HG03342 (cell line): ENCODE results near the gene CEP295NL.
"Not testable (repeated sequence)": the region's sequence is repeated elsewhere in the genome, so short reads cannot be mapped to it uniquely, and the experiment has no call there.

Experiments
- ATAC-seq: cut with Tn5 transposase; IDR thresholded peaks from one replicate; pipeline ENCODE4 v1.9.1; 2021; ENCODE audit warnings: mild to moderate bottlenecking, moderate library complexity; ENCODE audit not compliant: unreplicated experiment

The CEP295NL gene

DNA sequence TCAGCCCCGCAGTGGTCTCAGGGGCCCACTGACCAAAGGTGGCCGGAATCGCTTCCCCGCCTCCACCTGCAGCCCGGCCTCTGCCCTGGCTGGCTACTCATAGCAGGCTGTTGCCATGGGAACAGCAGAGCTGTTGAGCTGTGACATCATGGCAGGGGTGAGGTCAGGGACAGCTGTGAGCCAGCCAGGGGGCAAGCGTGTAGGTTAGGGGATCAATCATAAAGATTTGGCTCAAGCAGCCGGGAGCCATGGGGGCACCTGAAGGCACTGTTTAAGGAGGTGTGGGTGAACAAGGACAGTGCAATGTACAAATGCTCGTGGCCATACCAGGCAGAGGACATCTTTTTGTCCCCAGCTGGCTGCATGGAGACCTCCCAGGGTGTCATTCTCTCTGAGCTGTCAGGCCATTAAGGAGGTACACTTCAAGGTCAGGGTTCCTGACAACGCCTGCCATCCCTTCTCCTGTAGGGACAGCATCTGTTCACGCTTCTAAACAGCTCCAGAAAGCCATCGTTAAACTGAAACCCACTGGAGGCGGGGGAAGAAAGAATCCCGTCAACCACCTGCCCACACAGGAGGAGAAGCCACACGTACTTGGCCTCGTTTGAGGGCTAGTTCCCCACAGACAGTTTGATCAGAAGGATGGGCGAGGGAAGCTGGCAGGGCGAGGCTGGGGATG, at the start of gene CEP295NL:
Gene CEP295NL, minus strand, starts transcription at position 101 of the 679 bp plus-strand sequence. CDS start 1,373 bp downstream, outside the sequence.
- ATAC-seq: no peak

- ATAC-seq: no peak
Measured at GRCh38 chr17:78952706-78953105, 49.7 kb upstream of the CEP295NL start.

DNA sequence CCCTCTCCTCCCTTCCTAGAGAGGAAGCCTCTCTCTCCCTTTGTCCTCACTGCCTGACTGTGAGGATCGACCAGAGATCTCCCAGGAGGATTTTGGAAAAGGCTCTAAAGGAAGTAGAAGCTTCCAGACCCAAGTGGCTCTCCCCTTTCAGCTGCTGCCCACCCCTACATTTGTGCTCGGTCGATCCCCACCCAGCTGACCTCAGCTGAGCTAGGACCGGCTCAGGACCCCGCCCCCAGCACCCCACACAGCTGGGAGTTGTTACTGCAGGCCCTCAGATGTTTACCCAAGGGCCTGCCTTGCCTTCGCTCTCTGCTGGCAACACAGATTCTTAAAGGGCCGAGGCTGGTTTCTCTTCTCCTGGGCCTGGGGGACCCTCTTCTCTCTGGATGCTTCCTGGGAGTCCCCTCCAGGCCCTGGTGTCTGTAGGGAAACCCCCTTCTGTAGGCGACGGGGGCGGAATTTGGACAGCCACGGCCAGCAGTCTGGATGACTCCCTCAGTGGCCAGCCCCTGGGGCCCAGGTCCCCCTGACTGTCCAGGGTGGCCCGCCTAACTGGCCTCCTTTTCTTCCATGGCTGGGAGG, 49.1 kb upstream of the CEP295NL start:
- no peak for ATAC-seq

- no peak for ATAC-seq
Measured at GRCh38 chr17:78950870-78951269, 47.9 kb upstream of the CEP295NL start.

DNA sequence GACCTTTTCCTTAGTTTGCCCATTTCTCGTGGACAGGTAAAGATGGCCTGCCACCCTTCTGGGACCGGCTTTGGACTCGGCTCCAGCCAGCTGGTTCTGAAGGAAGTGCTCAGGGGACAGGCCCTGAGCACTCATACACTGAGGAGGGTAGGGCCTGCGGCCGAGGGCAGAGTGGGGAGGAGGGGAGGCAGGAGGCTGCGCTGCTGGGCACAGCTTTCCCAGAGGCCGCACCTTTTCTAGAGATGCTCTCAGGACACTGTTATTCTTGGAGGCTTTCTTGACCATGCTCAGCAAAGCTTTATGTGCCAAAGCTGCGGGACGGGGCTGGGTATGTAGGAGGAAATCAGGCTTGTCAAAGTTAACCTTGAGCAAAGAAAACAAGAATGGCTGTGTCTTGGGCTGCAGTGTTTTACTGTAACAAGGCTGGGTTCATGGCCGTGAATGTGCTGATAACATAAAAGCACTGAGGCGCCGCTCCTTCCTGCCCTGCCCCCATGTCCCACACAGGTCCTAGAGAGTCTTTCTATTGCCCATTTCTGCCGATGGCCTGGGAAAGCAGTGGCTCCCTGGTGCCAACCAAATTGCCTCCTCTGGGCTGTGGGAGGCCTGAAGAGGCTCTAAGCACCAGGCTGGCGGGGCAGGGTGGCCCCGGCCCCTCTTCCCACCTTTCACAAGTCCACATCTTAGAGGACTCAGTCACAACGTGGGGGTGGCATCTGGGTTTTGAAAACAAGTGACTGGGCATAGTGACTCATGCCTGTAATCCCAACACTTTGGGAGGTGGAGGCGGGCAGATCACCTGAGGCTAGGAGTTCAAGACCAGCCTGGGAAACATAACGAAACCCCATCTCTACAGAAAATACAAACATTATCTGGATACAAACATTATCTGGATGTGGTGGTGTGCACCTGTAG, 44.5 kb upstream of the CEP295NL start:
- no peak for ATAC-seq

DNA sequence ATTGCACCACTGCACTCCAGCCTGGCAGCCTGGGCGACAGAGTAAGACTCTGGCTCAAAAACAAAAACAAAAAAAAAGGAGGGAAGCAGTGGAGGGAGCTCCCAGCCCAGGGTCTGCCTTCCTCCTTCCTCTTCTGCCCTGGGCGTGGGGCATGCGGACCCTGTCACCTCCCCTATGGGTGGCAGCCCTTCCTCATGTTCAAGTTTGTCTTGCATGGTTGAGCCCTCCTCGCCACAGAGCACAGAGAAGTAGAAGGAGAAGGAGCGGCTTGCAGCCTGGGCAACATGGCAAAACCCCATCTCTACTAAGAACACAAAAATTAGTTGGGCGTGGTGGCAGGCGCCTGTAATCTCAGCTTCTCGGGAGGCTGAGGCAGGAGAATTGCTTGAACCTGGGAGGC, 43.6 kb upstream of the CEP295NL start:
- no peak for ATAC-seq

DNA sequence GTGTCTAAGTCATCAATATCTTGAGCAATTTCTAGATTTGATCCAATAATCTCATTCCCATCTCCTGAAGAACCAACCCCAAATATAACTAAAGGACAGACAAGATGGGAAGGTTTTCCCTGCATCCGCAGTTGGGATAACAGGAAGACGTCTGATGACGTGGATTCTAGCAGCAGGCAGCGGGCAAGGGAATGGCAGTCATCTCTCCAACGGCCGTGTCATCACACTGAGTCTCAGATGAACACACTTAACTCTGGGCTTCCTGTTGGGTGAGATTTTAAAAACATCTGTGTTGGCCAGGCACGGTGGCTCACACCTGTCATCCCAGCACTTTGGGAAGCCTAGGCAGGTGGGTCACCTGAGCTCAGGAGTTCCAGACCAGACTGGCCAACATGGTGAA, 43.1 kb upstream of the CEP295NL start:
- ATAC-seq: no peak

- ATAC-seq: not testable (repeated sequence)
Measured at GRCh38 chr17:78945455-78945854, 42.5 kb upstream of the CEP295NL start.

GRCh38 chr17:78944956-78945355, 42.0 kb upstream of the CEP295NL start:
- no peak for ATAC-seq

DNA sequence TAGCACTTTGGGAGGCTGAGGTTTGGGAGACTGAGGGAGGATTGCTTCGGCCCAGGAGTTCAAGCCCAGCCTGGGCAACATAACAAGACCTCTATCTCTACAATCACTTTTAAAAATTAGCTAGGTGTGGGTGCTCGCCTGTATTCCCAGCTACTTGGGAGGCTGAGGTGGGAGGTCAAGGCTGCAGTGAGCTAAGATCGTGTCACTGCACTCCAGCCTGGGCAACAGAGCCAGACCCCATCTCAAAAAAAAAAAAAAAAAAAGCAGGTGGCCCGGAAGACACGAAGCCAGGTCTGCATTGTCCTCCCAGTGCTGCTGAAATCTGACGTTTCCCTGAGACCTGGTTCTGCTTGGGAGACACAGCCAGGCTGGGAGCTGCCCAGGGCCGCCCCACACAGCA, 41.0 kb upstream of the CEP295NL start:
- ATAC-seq: no peak

GRCh38 chr17:78940708-78941107, 37.7 kb upstream of the CEP295NL start:
- no peak for ATAC-seq

DNA sequence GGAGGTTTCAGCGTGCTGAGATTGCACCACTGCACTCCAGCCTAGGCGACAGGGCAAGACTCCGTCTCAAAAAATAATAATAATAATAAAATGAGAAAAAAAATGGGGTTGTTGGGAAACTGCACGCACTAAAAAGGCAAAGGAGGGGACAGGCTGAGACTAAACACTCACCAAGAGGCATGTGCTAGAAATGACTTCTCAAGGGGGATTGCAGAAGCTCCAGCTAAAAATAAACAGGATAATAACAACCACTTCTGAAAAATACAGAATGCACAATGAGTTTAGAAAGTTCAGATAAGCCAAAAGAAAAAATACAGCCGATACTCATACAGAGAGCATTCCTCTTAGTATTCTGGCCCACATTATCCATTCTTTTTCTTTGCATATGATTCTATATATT, 37.3 kb upstream of the CEP295NL start:
- no peak for ATAC-seq

- ATAC-seq: no peak
Measured at GRCh38 chr17:78939615-78940014, 36.6 kb upstream of the CEP295NL start.

DNA sequence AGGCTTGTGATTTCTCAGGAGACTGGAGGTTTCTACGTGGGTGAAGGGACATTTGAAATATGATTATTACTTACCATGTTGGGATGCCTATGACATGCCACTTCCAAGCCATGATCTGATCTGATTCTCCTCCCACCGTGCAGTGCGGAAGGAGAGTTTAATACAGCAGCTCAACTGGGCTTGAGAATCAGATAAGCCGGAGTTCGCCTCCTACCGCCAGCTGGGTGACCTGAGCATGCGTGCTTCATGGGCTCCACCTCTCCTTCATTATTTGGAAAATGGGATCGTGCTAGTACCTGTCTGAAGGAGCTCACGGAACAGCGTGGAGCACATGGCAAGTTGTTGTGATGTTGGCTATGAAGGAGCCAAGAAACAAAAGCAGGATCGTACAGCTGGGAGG, 34.6 kb upstream of the CEP295NL start:
- no peak for ATAC-seq

- no peak for ATAC-seq
Measured at GRCh38 chr17:78935419-78936323, 32.7 kb upstream of the CEP295NL start.

- no peak for ATAC-seq
Measured at GRCh38 chr17:78934681-78935418, 31.8 kb upstream of the CEP295NL start.

DNA sequence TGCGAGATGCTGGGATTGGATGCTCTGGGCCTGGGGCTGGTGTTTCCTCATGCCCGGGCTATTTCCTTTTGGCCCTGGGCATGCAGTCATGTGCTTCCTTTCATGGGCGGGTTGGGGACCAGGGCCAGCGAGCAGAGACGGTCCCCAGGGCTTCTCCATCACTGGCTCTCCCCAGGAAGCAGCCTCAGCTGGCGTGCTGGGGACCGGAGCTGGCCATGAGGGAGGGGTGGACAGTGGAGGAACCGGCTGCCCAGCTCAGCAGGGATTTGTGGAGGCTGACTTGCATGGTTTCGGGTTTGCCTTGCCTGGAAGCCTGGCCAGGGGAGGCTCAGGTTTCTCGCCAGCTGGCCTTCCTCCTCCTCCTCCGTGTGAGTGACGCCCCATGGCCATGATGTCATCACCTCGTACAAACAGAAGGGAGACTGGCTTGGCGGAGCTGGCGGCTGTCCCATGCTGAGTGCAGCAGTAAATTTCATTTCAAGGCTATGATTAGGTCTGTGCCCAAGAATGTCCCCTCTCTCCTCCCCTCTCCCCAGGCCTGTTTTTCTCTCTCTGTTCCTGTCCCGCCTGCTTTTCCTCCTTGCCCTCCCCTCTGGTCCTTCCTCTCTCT, 31.1 kb upstream of the CEP295NL start:
- no peak for ATAC-seq

DNA sequence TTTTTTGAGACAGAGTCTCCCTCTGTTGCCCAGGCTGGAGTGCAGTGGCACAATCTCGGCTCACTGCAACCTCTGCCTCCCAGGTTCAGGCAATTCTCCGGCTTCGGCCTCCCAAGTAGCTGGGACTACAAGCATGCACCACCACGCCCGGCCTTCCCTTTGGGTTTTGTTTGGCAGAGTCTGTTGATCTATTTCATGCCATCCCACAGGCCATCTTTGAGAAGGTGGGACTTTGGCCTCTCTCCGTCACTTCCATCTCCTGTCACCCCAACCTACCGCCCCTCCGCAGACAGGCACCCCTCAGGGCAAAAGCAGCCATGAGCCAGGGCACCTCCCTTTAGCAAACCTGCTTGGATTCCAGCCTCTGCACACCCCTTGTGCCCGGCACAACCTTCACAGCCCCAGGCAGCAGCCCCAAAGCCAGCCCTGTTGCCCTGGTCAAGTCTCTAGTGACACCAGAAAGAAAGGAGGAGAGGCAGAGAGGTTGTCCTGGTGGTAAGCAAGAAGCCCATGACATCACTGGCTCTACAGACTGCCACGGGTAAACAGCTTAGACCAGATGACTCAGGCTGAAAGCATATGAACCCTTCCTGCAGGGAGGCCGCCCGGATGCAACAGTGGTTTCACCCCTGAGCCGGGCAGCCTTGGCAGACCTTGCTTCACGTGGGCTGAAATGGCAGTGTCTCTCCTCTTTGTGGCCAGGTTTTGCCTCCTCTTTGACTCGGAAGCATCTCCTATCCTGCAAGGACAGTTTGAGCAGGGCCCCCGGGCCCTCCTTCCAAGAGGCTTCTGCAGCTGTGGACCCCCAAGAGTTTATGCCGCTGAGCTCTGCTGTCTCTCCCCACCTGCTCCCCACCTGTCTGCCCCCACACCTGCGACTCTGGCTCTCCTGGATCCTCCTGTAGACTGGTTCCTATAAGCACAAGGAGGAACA, 30.3 kb upstream of the CEP295NL start:
- no peak for ATAC-seq
